ENCODE data around the gene IQCE. TPM values are rescaled to one million over a fixed set of nuclear protein-coding genes. Genes with fewer than 3 reads are reported as not detected.

IQCE gene
- total RNA-seq, 1 experiment from 2014 or later: 44.8 TPM

GRCh38 chr7:2613098-2613930 lies 54.5 kb downstream of the IQCE start:
- Histone ChIP-seq H3K36me3 (ENCODE audit: control insufficient read depth, insufficient read depth, low read length) (no peaks in the 10 kb centered on the region), H3K9me3 (ENCODE audit: control insufficient read depth, insufficient read depth, low read depth, low read length) (no peaks in the 10 kb centered on the region), H3K27me3 (ENCODE audit: control insufficient read depth, insufficient read depth, low read length) (no peaks in the 10 kb centered on the region), H3K27ac (ENCODE audit: low read length) (no peak overlapping the region), H3K4me3 (ENCODE audit: low read depth in 2 of 2, low read length in 2 of 2) (no peak overlapping the region), H3K4me1 (ENCODE audit: control insufficient read depth, insufficient read depth, low read length) (no peaks in the 10 kb centered on the region; the same call in 1 of the 2 replicates)
- no peak for DNase-seq (ENCODE audit: low read depth, low spot score)
- ChIA-PET POLR2A (interaction anchor here (0.5 to 0.6 kb wide), 2 partner anchors 51 to 145 kb away, joined by 3 to 6 read pairs; no protein-coding TSS in a partner anchor), CTCF (interaction anchor here (0.7 kb wide), 1 partner anchor 83 kb away, joined by 3 read pairs; no protein-coding TSS in a partner anchor)
- 0 out of 2 replicates have a peak, but pooled peaks have one; percentile 8 for ATAC-seq
- TF ChIP-seq CTCF (IDR thresholded peaks at IDR 0.05) (no peak), POLR2AphosphoS5 (IDR thresholded peaks at IDR 0.05; ENCODE audit: low read depth, low read length) (no peak), TCF7L2 (IDR thresholded peaks at IDR 0.05; ENCODE audit: low read depth, low read length) (no peak), SIN3A (IDR thresholded peaks at IDR 0.05; ENCODE audit: borderline replicate concordance, insufficient read depth, low read depth, low read length) (no peak), REST (IDR thresholded peaks at IDR 0.05; ENCODE audit: insufficient read depth in 1 of 2, low read depth in 2 of 2, low read length in 1 of 2) (no peak)
- BruUV-seq (replicated peaks): no TSS peak
- intact Hi-C loops (cut with micrococcal nuclease; ENCODE audit: unreplicated experiment): no loop called here
- in situ Hi-C loops (cut with HindIII; ENCODE audit: low pct_unique_long_range_greater_than_20kb, low sequenced_read_pairs): no loop called here

- TSS peak; percentile 80 for BruUV-seq (replicated peaks)
- no peak overlapping the region for H3K4me3 ChIP-seq (ENCODE audit: low read depth in 2 of 2, low read length in 2 of 2)
- H3K4me1 ChIP-seq (ENCODE audit: control insufficient read depth, insufficient read depth, low read length): no peaks in the 10 kb centered on the region; the same call in 1 of the 2 replicates
- DNase-seq (ENCODE audit: low read depth, low spot score) (no peak), ATAC-seq (no peak)
- H3K27ac ChIP-seq (ENCODE audit: low read length): no peak overlapping the region
- POLR2A ChIA-PET: interaction anchor here (0.6 kb wide), 1 partner anchor 94 kb away, joined by 5 read pairs; no protein-coding TSS in a partner anchor
- H3K27me3 ChIP-seq (ENCODE audit: control insufficient read depth, insufficient read depth, low read length): no peaks in the 10 kb centered on the region
- H3K36me3 ChIP-seq (ENCODE audit: control insufficient read depth, insufficient read depth, low read length): no peaks in the 10 kb centered on the region
- intact Hi-C loops (cut with micrococcal nuclease; ENCODE audit: unreplicated experiment) (no loop called here), in situ Hi-C loops (cut with HindIII; ENCODE audit: low pct_unique_long_range_greater_than_20kb, low sequenced_read_pairs) (no loop called here)
- TF ChIP-seq SIN3A (IDR thresholded peaks at IDR 0.05; ENCODE audit: borderline replicate concordance, insufficient read depth, low read depth, low read length) (no peak), CTCF (IDR thresholded peaks at IDR 0.05) (no peak), REST (IDR thresholded peaks at IDR 0.05; ENCODE audit: insufficient read depth in 1 of 2, low read depth in 2 of 2, low read length in 1 of 2) (no peak), POLR2AphosphoS5 (IDR thresholded peaks at IDR 0.05; ENCODE audit: low read depth, low read length) (no peak), TCF7L2 (IDR thresholded peaks at IDR 0.05; ENCODE audit: low read depth, low read length) (no peak)
- CTCF ChIA-PET: no interaction called here
- H3K9me3 ChIP-seq (ENCODE audit: control insufficient read depth, insufficient read depth, low read depth, low read length): no peaks in the 10 kb centered on the region
Measured at GRCh38 chr7:2613931-2614600, 55.3 kb downstream of the IQCE start.
